SK-N-SH treated with all-trans-retinoic acid at 6 μM for 48 hours (cell line): ENCODE data around the gene PNPLA7.

Source experiments
- ATAC-seq: fragments of 200-7000 bp; cut with Tn5 transposase; 3 replicates; pipeline ENCODE4 v1.9.1; 2020; ENCODE audit warnings: mild to moderate bottlenecking, moderate library complexity
- ARNTL ChIP-seq: fragments of 450-650 bp; formaldehyde crosslinking; IDR thresholded peaks from 2 replicates; pipeline ENCODE4 v1.5.0; 2020; ENCODE audit warnings: low read depth, mild to moderate bottlenecking, moderate library complexity, borderline replicate concordance
- BACH2 ChIP-seq: fragments of 250-450 bp; sonication (Bioruptor Pico); IDR thresholded peaks from 2 replicates; pipeline ENCODE4 v1.9.0; 2021; ENCODE audit warnings: mild to moderate bottlenecking, borderline replicate concordance
- CREB5 ChIP-seq: fragments of 250-450 bp; sonication (Bioruptor Pico); IDR thresholded peaks from 2 replicates; pipeline ENCODE4 v1.5.1; 2020; ENCODE audit warnings: low read depth, mild to moderate bottlenecking, moderate library complexity
- CSDC2 ChIP-seq: fragments of 250-450 bp; sonication (Bioruptor Pico); IDR thresholded peaks from 2 replicates; pipeline ENCODE4 v1.5.0; 2020; ENCODE audit warnings: mild to moderate bottlenecking, moderate library complexity
- CSRNP3 ChIP-seq: fragments of 250-450 bp; sonication (Bioruptor Pico); IDR thresholded peaks from 2 replicates; pipeline ENCODE4 v1.5.1; 2021; ENCODE audit warnings: mild to moderate bottlenecking, moderate library complexity
- ESRRG ChIP-seq: fragments of 250-450 bp; sonication (Bioruptor Pico); IDR thresholded peaks from 2 replicates; pipeline ENCODE4 v1.6.1; 2021; ENCODE audit warnings: mild to moderate bottlenecking
- GLIS3 ChIP-seq: fragments of 250-450 bp; sonication (Bioruptor Pico); IDR thresholded peaks from 2 replicates; pipeline ENCODE4 v1.5.0; 2020; ENCODE audit warnings: mild to moderate bottlenecking, moderate library complexity
- ISL1 ChIP-seq: fragments of 250-450 bp; sonication (Bioruptor Pico); IDR thresholded peaks from 2 replicates; pipeline ENCODE4 v2.1.2; 2022; ENCODE audit warnings: mild to moderate bottlenecking, moderate library complexity
- OSR1 ChIP-seq: fragments of 250-450 bp; sonication (Bioruptor Pico); IDR thresholded peaks from 2 replicates; pipeline ENCODE4 v1.8.0; 2022; ENCODE audit warnings: moderate library complexity, mild to moderate bottlenecking, inconsistent platforms
- PATZ1 ChIP-seq: fragments of 250-450 bp; sonication (Bioruptor Pico); IDR thresholded peaks from 2 replicates; pipeline ENCODE4 v1.8.0; 2020; ENCODE audit warnings: mild to moderate bottlenecking, moderate library complexity, borderline replicate concordance
- POU6F1 ChIP-seq: fragments of 250-450 bp; sonication (Bioruptor Pico); IDR thresholded peaks from 2 replicates; pipeline ENCODE4 v1.8.0; 2021; ENCODE audit warnings: low read depth, mild to moderate bottlenecking, moderate library complexity, borderline replicate concordance
- PPARA ChIP-seq: fragments of 250-450 bp; sonication (Bioruptor Pico); IDR thresholded peaks from 2 replicates; pipeline ENCODE4 v1.5.0; 2020; ENCODE audit warnings: mild to moderate bottlenecking, borderline replicate concordance
- RARB ChIP-seq: fragments of 250-450 bp; sonication (Bioruptor Pico); IDR thresholded peaks from 2 replicates; pipeline ENCODE4 v1.8.0; 2021; ENCODE audit warnings: mild to moderate bottlenecking, moderate library complexity
- TCF4 ChIP-seq: fragments of 250-450 bp; sonication (Bioruptor Pico); IDR thresholded peaks from 2 replicates; pipeline ENCODE4 v1.8.0; 2021; ENCODE audit warnings: mild to moderate bottlenecking, moderate library complexity, borderline replicate concordance
- TOX ChIP-seq: fragments of 250-450 bp; sonication (Bioruptor Pico); IDR thresholded peaks from 2 replicates; pipeline ENCODE4 v1.8.0; 2021; ENCODE audit warnings: mild to moderate bottlenecking, moderate library complexity, borderline replicate concordance
- ZC3H10 ChIP-seq: fragments of 250-450 bp; sonication (Bioruptor Pico); IDR thresholded peaks from 2 replicates; pipeline ENCODE4 v1.5.1; 2021; ENCODE audit warnings: mild to moderate bottlenecking, moderate library complexity
- ZFP3 ChIP-seq: fragments of 250-450 bp; sonication (Bioruptor Pico); IDR thresholded peaks from 2 replicates; pipeline ENCODE4 v1.5.0; 2020; ENCODE audit warnings: mild to moderate bottlenecking, moderate library complexity
- ZFP30 ChIP-seq: fragments of 450-650 bp; formaldehyde crosslinking; IDR thresholded peaks from 2 replicates; pipeline ENCODE4 v1.5.0; 2022; ENCODE audit warnings: mild to moderate bottlenecking, moderate library complexity
- ZNF565 ChIP-seq: fragments of 450-650 bp; formaldehyde crosslinking; conservative IDR thresholded peaks from 2 replicates; pipeline ENCODE4 v1.5.0; 2020; ENCODE audit warnings: low read depth, mild to moderate bottlenecking, moderate library complexity
- ZNF70 ChIP-seq: fragments of 450-650 bp; formaldehyde crosslinking; IDR thresholded peaks from 2 replicates; pipeline ENCODE4 v1.5.0; 2020; ENCODE audit warnings: mild to moderate bottlenecking, moderate library complexity

The PNPLA7 gene

GRCh38 chr9:137491735-137492432 lies 58.3 kb downstream of the PNPLA7 start:
- no peak for TF ChIP-seq ZFP30 (CRISPR knock-in tag)
- TF ChIP-seq RARB (CRISPR knock-in tag) = no peak
- TF ChIP-seq ZFP3 = no peak
- no peak for TF ChIP-seq CSRNP3
- no peak for TF ChIP-seq ZNF565 (CRISPR knock-in tag)
- no peak for TF ChIP-seq POU6F1 (CRISPR knock-in tag)
- TF ChIP-seq CREB5 = no peak
- no peak for TF ChIP-seq CSDC2 (CRISPR knock-in tag)
- no peak for TF ChIP-seq ESRRG
- TF ChIP-seq ARNTL (CRISPR knock-in tag) = no peak
- TF ChIP-seq GLIS3 (CRISPR knock-in tag) = no peak
- no peak for TF ChIP-seq TCF4 (CRISPR knock-in tag)
- no peak for TF ChIP-seq BACH2 (CRISPR knock-in tag)
- no peak for TF ChIP-seq PATZ1 (CRISPR knock-in tag)
- no peak for TF ChIP-seq ISL1
- ATAC-seq = no peak

GRCh38 chr9:137490532-137491186 lies 59.5 kb downstream of the PNPLA7 start:
- TF ChIP-seq PATZ1 (CRISPR knock-in tag) = no peak
- TF ChIP-seq ZC3H10 (CRISPR knock-in tag) = no peak
- no peak for TF ChIP-seq PPARA (CRISPR knock-in tag)
- no peak for TF ChIP-seq CSRNP3
- no peak for TF ChIP-seq ISL1
- no peak for TF ChIP-seq TCF4 (CRISPR knock-in tag)
- TF ChIP-seq ESRRG = no peak
- TF ChIP-seq POU6F1 (CRISPR knock-in tag) = no peak
- no peak for TF ChIP-seq TOX (CRISPR knock-in tag)
- TF ChIP-seq CSDC2 (CRISPR knock-in tag) = no peak
- TF ChIP-seq ARNTL (CRISPR knock-in tag) = no peak
- no peak for TF ChIP-seq BACH2 (CRISPR knock-in tag)
- TF ChIP-seq CREB5 = no peak
- TF ChIP-seq ZNF70 (CRISPR knock-in tag) = no peak
- TF ChIP-seq GLIS3 (CRISPR knock-in tag) = no peak
- no peak for TF ChIP-seq OSR1 (CRISPR knock-in tag)
- TF ChIP-seq ZFP3 = no peak
- ATAC-seq = no peak
